Measurements from ENCODE around the gene ZNF697.

Gene ZNF697

GRCh38 chr1:119647228-119647733 is 785 bp downstream of the ZNF697 start:
- no peaks in the 10 kb centered on the region for H3K36me3 ChIP-seq (ENCODE audit: control insufficient read depth, insufficient read depth, low read length)
- DNase-seq (ENCODE audit: extremely low read depth, insufficient read length), result no peak
- peak overlapping the region; percentile 81 for H3K4me3 ChIP-seq (replicated peaks; ENCODE audit: low read depth, low read length)
- no peak for TF ChIP-seq CTCF (IDR thresholded peaks at IDR 0.05; ENCODE audit: insufficient read depth, low read length, poor library complexity, severe bottlenecking)
- no peaks in the 10 kb centered on the region for H3K27me3 ChIP-seq (replicated peaks; ENCODE audit: control insufficient read depth, insufficient read depth, low read length)

GRCh38 chr1:119646521-119647227 is 1.4 kb downstream of the ZNF697 start:
- no peaks in the 10 kb centered on the region for H3K27me3 ChIP-seq (replicated peaks; ENCODE audit: control insufficient read depth, insufficient read depth, low read length)

GRCh38 chr1:119639109-119639508 is 9.0 kb downstream of the ZNF697 start:
- no peak overlapping the region for H3K4me3 ChIP-seq (replicated peaks; ENCODE audit: low read depth, low read length)
- TF ChIP-seq CTCF (IDR thresholded peaks at IDR 0.05; ENCODE audit: insufficient read depth, low read length, poor library complexity, severe bottlenecking), result no peak
- DNase-seq (ENCODE audit: extremely low read depth, insufficient read length), result no peak
- H3K27me3 ChIP-seq (replicated peaks; ENCODE audit: control insufficient read depth, insufficient read depth, low read length), result no peaks in the 10 kb centered on the region
- H3K36me3 ChIP-seq (ENCODE audit: control insufficient read depth, insufficient read depth, low read length), result no peaks in the 10 kb centered on the region

More at GRCh38 chr1:119646521-119647227, 1.4 kb downstream of the ZNF697 start:
- no peak for DNase-seq (ENCODE audit: extremely low read depth, insufficient read length)
- no peak for TF ChIP-seq CTCF (IDR thresholded peaks at IDR 0.05; ENCODE audit: insufficient read depth, low read length, poor library complexity, severe bottlenecking)
- H3K36me3 ChIP-seq (ENCODE audit: control insufficient read depth, insufficient read depth, low read length), result no peaks in the 10 kb centered on the region
- peak overlapping the region; percentile 81 for H3K4me3 ChIP-seq (replicated peaks; ENCODE audit: low read depth, low read length)

- TF ChIP-seq CTCF (IDR thresholded peaks at IDR 0.05; ENCODE audit: insufficient read depth, low read length, poor library complexity, severe bottlenecking), result no peak
These were observed 10.4 kb downstream of the ZNF697 start for GRCh38 chr1:119637710-119638109.

GRCh38 chr1:119636491-119637089 is 11.5 kb downstream of the ZNF697 start:
- H3K27me3 ChIP-seq (replicated peaks; ENCODE audit: control insufficient read depth, insufficient read depth, low read length), result 0 out of 2 replicates have a peak, but pooled peaks cover 1% of the 10 kb centered on the region
- no peak overlapping the region for H3K4me3 ChIP-seq (replicated peaks; ENCODE audit: low read depth, low read length)
- no peaks in the 10 kb centered on the region for H3K36me3 ChIP-seq (ENCODE audit: control insufficient read depth, insufficient read depth, low read length)
- DNase-seq (ENCODE audit: extremely low read depth, insufficient read length), result no peak
- TF ChIP-seq CTCF (IDR thresholded peaks at IDR 0.05; ENCODE audit: insufficient read depth, low read length, poor library complexity, severe bottlenecking), result no peak

More at GRCh38 chr1:119637710-119638109, 10.4 kb downstream of the ZNF697 start:
- H3K36me3 ChIP-seq (ENCODE audit: control insufficient read depth, insufficient read depth, low read length), result no peaks in the 10 kb centered on the region
- H3K27me3 ChIP-seq (replicated peaks; ENCODE audit: control insufficient read depth, insufficient read depth, low read length), result no peaks in the 10 kb centered on the region
- no peak for DNase-seq (ENCODE audit: extremely low read depth, insufficient read length)
- H3K4me3 ChIP-seq (replicated peaks; ENCODE audit: low read depth, low read length), result no peak overlapping the region
